Esophagus (tissue), 2 donors: Measurements from ENCODE around the gene TMEM175. TPM values are rescaled to one million over a fixed set of nuclear protein-coding genes. Genes with fewer than 3 reads are reported as not detected.
"Not testable (repeated sequence)": the region's sequence is repeated elsewhere in the genome, so short reads cannot be mapped to it uniquely, and the experiment has no call there.

ENCODE experiments used
- H3K27ac ChIP-seq, 2 donors: one replicate each; pipeline ENCODE4 v1.5.1; 2013; ENCODE audit warnings: low read depth in 2 of 2, mild to moderate bottlenecking in 2 of 2, inconsistent platforms in 1 of 2, low read length in 1 of 2, moderate library complexity in 1 of 2
- H3K27me3 ChIP-seq, 2 donors: one replicate each; pipeline ENCODE4 v1.6.1; 2013; ENCODE audit warnings: low read length in 2 of 2, control low read depth in 1 of 2, mild to moderate bottlenecking in 1 of 2; ENCODE audit not compliant: insufficient read depth in 2 of 2, control insufficient read depth in 1 of 2
- H3K36me3 ChIP-seq, 2 donors: one replicate each; pipeline ENCODE4 v1.6.1; 2013; ENCODE audit warnings: low read length in 1 of 2; ENCODE audit not compliant: control insufficient read depth in 2 of 2, insufficient read depth in 2 of 2
- H3K4me1 ChIP-seq, 2 donors: one replicate each; pipeline ENCODE4 v1.6.1; 2013; ENCODE audit warnings: low read length in 1 of 2; ENCODE audit not compliant: control insufficient read depth in 2 of 2, insufficient read depth in 2 of 2
- H3K4me3 ChIP-seq, 2 donors: one replicate each; pipeline ENCODE4 v1.5.1; 2013; ENCODE audit warnings: low read length in 2 of 2, mild to moderate bottlenecking in 2 of 2, low read depth in 1 of 2, moderate library complexity in 1 of 2
- H3K9me3 ChIP-seq, 2 donors: one replicate each; pipeline ENCODE4 v1.6.1; 2013; ENCODE audit warnings: mild to moderate bottlenecking in 2 of 2, low read depth in 1 of 2, low read length in 1 of 2, moderate library complexity in 1 of 2; ENCODE audit not compliant: control insufficient read depth in 2 of 2, insufficient read depth in 1 of 2
- WGBS, 2 donors: extraction: QIAGEN DNeasy Blood & Tissue Kit; methylation state at CpG; one replicate each; pipeline ENCODE4 v1.1.7; 2013; 5-methylcytosine and 5-hydroxymethylcytosine counted together
- polyA plus RNA-seq, 2 donors: library from polyadenylated mRNA; stranded (reverse); fragments of 200-250 nt; gene quantifications; one replicate each; pipeline ENCODE4 v1.2.3, GENCODE V29; 2013
- donor health status: healthy with polysubstance abuse.
- donor health status: Bipolar disorder and iron deficiency.

The TMEM175 gene
- polyA plus RNA-seq, 2 donors = 16.6 to 32.2 TPM

- 33 to 56% methylated on average over 9 to 12 of the region's 12 CpGs for WGBS, 2 donors
- Histone ChIP-seq H3K27ac (no peak overlapping the region), H3K36me3 (no peaks in the 10 kb centered on the region), H3K4me1 (peaks cover 0 to 22% of the 10 kb centered on the region in 2 donors), H3K27me3 (peaks cover 0 to 36% of the 10 kb centered on the region in 2 donors), H3K9me3 (peaks cover 0 to 2% of the 10 kb centered on the region in 2 donors), H3K4me3 (no peak overlapping the region)
Measured at GRCh38 chr4:998096-998691, 65.9 kb downstream of the TMEM175 start.

DNA sequence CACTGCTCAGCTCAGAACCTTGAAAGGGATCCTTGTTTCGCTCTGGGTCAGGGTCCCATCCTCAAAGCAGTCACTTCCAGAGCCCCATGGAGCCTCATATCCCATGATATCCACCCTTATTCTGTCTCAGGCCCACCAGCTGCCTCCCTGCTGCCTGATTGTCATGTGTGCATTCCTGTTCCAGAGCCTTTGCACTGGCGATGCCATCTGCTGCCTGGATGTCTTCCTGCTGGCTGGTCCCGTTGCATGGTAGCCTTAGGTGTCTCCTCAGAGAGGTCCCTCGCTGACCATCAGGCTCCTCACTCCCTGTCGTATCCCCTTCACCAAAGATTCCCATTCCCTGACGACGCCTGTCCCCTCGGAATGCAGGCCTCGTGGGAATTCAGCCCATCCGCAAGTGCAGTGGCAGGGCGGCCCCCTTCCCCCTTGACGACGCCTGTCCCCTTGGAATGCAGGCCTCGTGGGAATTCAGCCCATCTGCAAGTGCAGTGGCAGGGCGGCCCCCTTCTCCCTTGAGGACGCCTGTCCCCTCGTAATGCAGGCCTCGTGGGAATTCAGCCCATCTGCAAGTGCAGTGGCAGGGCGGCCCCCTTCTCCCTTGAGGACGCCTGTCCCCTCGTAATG, 67.1 kb downstream of the TMEM175 start:
- peaks cover 0 to 43% of the 10 kb centered on the region in 2 donors for H3K27me3 ChIP-seq
- H3K9me3 ChIP-seq, H3K36me3 ChIP-seq, H3K4me3 ChIP-seq, H3K27ac ChIP-seq: not testable (repeated sequence)
- H3K4me1 ChIP-seq = peaks cover 0 to 23% of the 10 kb centered on the region in 2 donors
- 41 to 47% methylated on average over 16 to 18 of the region's 21 CpGs for WGBS, 2 donors

- peaks cover 0 to 2% of the 10 kb centered on the region in 2 donors for H3K9me3 ChIP-seq
- H3K36me3 ChIP-seq = no peaks in the 10 kb centered on the region
- H3K4me3 ChIP-seq = no peak overlapping the region
- no peak overlapping the region for H3K27ac ChIP-seq
- H3K4me1 ChIP-seq = peaks cover 0 to 23% of the 10 kb centered on the region in 2 donors
- H3K27me3 ChIP-seq = peaks cover 0 to 43% of the 10 kb centered on the region in 2 donors
- 57 to 60% methylated on average over 17 to 18 of the region's 18 CpGs for whole genome bisulfite sequencing, 2 donors
Measured at GRCh38 chr4:999882-1000425, 67.7 kb downstream of the TMEM175 start.

GRCh38 chr4:1000686-1001260, 68.5 kb downstream of the TMEM175 start:
- 86 to 90% methylated on average over 12 to 15 of the region's 15 CpGs for WGBS, 2 donors
- peaks cover 0 to 43% of the 10 kb centered on the region in 2 donors for H3K27me3 ChIP-seq

DNA sequence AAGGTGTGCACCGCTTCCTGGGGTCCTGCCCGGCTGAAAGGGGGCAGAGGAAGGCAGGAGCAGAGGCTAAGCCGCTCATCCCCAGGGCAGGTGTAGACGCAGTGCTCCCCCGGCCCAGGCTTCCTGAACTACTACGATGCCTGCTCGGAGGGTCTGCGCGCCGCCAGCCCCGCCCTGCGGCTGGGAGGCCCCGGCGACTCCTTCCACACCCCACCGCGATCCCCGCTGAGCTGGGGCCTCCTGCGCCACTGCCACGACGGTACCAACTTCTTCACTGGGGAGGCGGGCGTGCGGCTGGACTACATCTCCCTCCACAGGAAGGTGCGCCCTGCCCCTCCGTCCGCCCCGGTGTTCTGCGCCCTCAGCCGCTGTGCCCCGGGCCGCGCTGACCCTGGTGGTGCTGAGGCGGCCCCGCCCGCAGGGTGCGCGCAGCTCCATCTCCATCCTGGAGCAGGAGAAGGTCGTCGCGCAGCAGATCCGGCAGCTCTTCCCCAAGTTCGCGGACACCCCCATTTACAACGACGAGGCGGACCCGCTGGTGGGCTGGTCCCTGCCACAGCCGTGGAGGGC, 69.4 kb downstream of the TMEM175 start:
- Histone ChIP-seq H3K27ac (no peak overlapping the region), H3K36me3 (no peaks in the 10 kb centered on the region), H3K9me3 (peaks cover 0 to 2% of the 10 kb centered on the region in 2 donors), H3K4me1 (peaks cover 0 to 23% of the 10 kb centered on the region in 2 donors), H3K4me3 (no peak overlapping the region), H3K27me3 (peaks cover 0 to 45% of the 10 kb centered on the region in 2 donors)
- 18 to 24% methylated on average over 45 to 48 of the region's 48 CpGs for WGBS, 2 donors

More at GRCh38 chr4:1000686-1001260, 68.5 kb downstream of the TMEM175 start:
- peaks cover 0 to 23% of the 10 kb centered on the region in 2 donors for H3K4me1 ChIP-seq
- no peak overlapping the region for H3K4me3 ChIP-seq
- H3K36me3 ChIP-seq = no peaks in the 10 kb centered on the region
- H3K9me3 ChIP-seq = peaks cover 0 to 2% of the 10 kb centered on the region in 2 donors
- H3K27ac ChIP-seq = no peak overlapping the region

- Histone ChIP-seq H3K4me1 (peaks cover 0 to 23% of the 10 kb centered on the region in 2 donors), H3K27me3 (peaks cover 0 to 41% of the 10 kb centered on the region in 2 donors), H3K27ac (no peak overlapping the region), H3K4me3 (no peak overlapping the region), H3K36me3 (no peaks in the 10 kb centered on the region), H3K9me3 (peaks cover 0 to 2% of the 10 kb centered on the region in 2 donors)
- WGBS, 2 donors = 3 to 4% methylated on average over 35 to 54 of the region's 54 CpGs
Measured at GRCh38 chr4:1002131-1002630, 69.9 kb downstream of the TMEM175 start.

- no peak overlapping the region for H3K4me3 ChIP-seq
- peaks cover 0 to 2% of the 10 kb centered on the region in 2 donors for H3K9me3 ChIP-seq
- H3K27me3 ChIP-seq = peaks cover 0 to 38% of the 10 kb centered on the region in 2 donors
- no peak overlapping the region for H3K27ac ChIP-seq
- no peaks in the 10 kb centered on the region for H3K36me3 ChIP-seq
- 3 to 4% methylated on average over 50 to 75 of the region's 75 CpGs for WGBS, 2 donors
- H3K4me1 ChIP-seq = peaks cover 0 to 23% of the 10 kb centered on the region in 2 donors
Measured at GRCh38 chr4:1002631-1003251, 70.5 kb downstream of the TMEM175 start.

GRCh38 chr4:1003271-1004070, 71.2 kb downstream of the TMEM175 start:
- Histone ChIP-seq H3K9me3 (peaks cover 0 to 2% of the 10 kb centered on the region in 2 donors), H3K27me3 (peaks cover 0 to 36% of the 10 kb centered on the region in 2 donors), H3K27ac (no peak overlapping the region), H3K36me3 (no peaks in the 10 kb centered on the region), H3K4me1 (peaks cover 0 to 18% of the 10 kb centered on the region in 2 donors), H3K4me3 (no peak overlapping the region)
- 26 to 44% methylated on average over 31 to 63 of the region's 63 CpGs for WGBS, 2 donors
